ENCODE measurements around the gene DEXI.

Gene DEXI

GRCh38 chr16:10942352-10943063, at the start of gene DEXI:
Gene DEXI (minus strand): TSS chr16:10942468. CDS start chr16:10942005, 463 bp downstream.
- peak; percentile 76 for DNase-seq (ENCODE audit: low read depth)

- DNase-seq (ENCODE audit: low read depth) = no peak
Measured at GRCh38 chr16:10990378-10990777, 48.1 kb upstream of the DEXI start.

GRCh38 chr16:10989559-10989958, 47.3 kb upstream of the DEXI start:
- DNase-seq (ENCODE audit: low read depth) = no peak

GRCh38 chr16:10988879-10989278, 46.6 kb upstream of the DEXI start:
- no peak for DNase-seq (ENCODE audit: low read depth)

GRCh38 chr16:10988164-10988803, 46.0 kb upstream of the DEXI start:
- DNase-seq (ENCODE audit: low read depth) = no peak

- DNase-seq (ENCODE audit: low read depth) = no peak
Measured at GRCh38 chr16:10987361-10988163, 45.3 kb upstream of the DEXI start.

GRCh38 chr16:10984509-10984908, 42.2 kb upstream of the DEXI start:
- DNase-seq (ENCODE audit: low read depth) = no peak

- DNase-seq (ENCODE audit: low read depth) = no peak
Measured at GRCh38 chr16:10983159-10983558, 40.9 kb upstream of the DEXI start.

GRCh38 chr16:10982465-10983150, 40.3 kb upstream of the DEXI start:
- DNase-seq (ENCODE audit: low read depth) = no peak

GRCh38 chr16:10981697-10982216, 39.5 kb upstream of the DEXI start:
- DNase-seq (ENCODE audit: low read depth) = no peak

DNA sequence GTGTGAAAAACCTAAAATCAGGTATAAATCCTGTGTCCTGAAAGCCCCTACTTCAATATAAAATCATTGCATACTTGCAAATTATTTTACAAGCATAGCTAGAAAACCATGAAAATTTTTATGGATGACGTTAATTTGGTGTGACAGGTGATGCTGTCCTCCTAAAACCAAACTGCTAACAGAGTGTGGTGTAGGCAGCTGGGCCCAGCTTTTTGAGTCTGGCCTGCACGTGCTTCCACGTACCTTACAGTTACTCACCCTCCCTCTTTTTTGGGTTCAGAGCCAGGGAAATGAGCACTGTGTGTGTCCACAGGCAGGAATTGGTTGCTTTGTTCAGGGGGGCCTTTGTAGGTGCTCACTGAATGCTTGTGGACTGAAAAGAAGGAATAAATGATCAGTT, 38.5 kb upstream of the DEXI start:
- DNase-seq (ENCODE audit: low read depth) = no peak

DNA sequence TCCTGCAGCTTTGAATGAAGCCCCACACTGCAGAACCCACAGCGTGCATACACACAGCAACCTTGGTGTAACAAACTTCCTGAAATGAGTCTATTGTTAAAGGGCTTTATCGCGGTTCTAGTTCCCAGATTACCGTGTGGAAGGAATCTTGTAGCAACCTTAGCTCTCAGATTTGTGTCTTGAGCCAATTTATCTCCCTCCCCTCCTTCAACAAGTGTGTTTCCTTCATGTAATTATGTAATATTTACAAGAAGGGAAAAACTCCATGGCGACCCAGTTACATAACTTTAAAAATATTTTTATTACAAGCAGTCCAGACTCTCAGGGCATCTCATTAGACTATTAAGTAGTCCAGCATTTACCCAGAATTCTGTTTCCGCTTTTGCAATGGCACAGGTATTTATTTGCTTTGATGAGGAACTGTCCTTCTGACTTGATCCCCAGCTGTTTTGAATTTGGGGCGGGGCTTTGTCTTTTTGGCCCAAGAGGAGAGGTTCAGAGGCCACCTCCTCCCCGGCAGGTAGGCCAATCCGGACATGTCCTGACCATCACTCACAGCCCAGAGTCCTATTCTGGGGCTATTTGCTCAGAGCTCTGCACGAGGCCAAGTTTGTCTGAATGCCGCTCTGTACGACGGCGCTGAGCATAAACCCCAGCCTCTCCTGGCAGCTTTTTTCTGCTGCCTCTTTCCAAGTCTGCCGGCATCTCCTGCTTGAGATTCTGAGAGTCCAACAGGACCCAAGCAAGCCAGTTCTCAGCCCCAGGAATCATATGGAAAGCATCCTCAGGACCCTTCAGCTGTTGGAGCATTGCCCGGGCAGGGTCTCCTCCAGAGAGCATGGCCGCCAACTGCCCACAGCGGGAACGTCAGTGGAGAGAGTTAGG, 37.7 kb upstream of the DEXI start:
- no peak for DNase-seq (ENCODE audit: low read depth)

DNA sequence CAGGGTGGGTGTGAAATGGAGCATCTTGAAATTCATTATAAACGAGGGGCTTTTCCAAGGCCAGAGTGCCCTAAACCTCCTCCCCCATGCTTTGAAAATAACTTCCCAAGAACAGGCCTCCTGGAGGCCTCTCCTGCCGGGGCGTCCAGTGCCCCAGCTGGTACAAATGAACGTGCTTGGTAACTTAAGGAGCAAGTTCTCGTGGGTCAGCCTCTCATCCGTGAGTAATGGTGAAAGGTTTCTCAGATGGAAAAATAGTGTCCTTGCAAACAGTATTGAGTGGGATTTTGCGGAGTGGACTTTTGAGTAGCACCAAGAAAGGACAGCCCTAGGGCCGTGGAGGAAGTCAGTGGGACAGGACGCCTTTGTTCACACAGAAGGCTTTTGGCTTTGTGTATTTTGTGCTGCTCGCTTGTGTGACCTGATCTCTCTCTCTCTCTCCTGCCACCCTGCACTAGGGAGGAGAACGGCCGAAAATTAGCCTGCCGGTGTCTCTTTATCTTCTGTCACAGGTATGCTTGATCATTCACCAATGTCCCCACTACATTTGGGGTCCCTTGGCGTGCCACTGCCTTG, 36.7 kb upstream of the DEXI start:
- DNase-seq (ENCODE audit: low read depth) = no peak

GRCh38 chr16:10978124-10978523, 35.9 kb upstream of the DEXI start:
- no peak for DNase-seq (ENCODE audit: low read depth)

- no peak for DNase-seq (ENCODE audit: low read depth)
Measured at GRCh38 chr16:10976634-10977033, 34.4 kb upstream of the DEXI start.

- DNase-seq (ENCODE audit: low read depth) = no peak
Measured at GRCh38 chr16:10972819-10973464, 30.7 kb upstream of the DEXI start.

GRCh38 chr16:10972108-10972818, 30.0 kb upstream of the DEXI start:
- peak; percentile 86 for DNase-seq (ENCODE audit: low read depth)

- no peak for DNase-seq (ENCODE audit: low read depth)
Measured at GRCh38 chr16:10971560-10971961, 29.3 kb upstream of the DEXI start.

DNA sequence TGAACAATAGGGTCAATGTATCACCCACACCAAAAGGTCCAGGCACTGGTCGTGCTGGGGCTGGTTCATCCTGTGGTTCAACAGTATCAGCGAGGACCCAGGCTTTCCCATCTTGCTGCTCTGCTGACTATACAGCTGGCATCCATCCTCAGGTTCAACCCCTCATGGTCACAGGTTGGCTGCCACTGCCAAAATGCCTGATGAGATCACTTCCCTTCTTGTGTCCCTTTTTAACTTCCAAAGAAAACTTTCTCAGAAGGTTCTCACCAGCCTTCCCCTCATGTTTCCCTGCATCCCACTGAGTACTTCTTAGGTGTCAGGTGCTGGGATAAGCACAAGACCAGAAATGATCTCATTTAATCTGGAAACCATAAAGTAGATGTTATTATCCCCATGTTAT, 27.8 kb upstream of the DEXI start:
- DNase-seq (ENCODE audit: low read depth) = no peak

DNA sequence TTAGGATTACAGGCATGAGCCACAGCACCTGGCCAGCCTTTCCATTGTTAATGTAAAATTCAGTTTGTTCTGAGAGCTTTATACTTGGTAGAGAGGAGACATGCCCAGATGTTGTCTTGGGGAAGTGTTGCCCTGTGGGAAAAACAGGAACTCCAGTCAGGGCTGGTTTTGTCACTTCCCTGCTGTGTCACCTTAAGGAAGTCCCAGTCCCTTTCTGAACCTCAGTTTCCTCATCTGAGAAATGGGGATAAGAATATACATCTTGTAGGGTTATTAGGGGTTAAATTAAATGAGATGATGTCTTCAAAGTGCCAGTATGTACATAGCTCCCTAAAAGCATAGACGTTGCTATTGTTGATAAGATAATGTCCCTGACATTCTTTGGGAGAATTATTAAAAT, 27.3 kb upstream of the DEXI start:
- no peak for DNase-seq (ENCODE audit: low read depth)
